CD14-positive monocyte (primary cell): ENCODE data around the gene HERPUD2. TPM values are rescaled to one million over a fixed set of nuclear protein-coding genes. Genes with fewer than 3 reads are reported as not detected.

Experiments
- DNase-seq, 3 donors: peaks; one replicate each; pipeline ENCODE4 v3.0.0-alpha.2; 2011 to 2022
- H2AFZ ChIP-seq: 2 replicates; pipeline ENCODE4 v1.6.0; 2012; ENCODE audit warnings: mild to moderate bottlenecking, low read depth, low read length, inconsistent platforms; ENCODE audit not compliant: insufficient read depth, poor library complexity, severe bottlenecking
- H3K27ac ChIP-seq, 2 donors: 1 replicate in 1 of 2; 2 replicates in 1 of 2; pipeline ENCODE4 v1.5.1; 2012 to 2013; ENCODE audit warnings: low read length in 2 of 2, control low read depth in 1 of 2, inconsistent platforms in 1 of 2, low read depth in 1 of 2, mild to moderate bottlenecking in 1 of 2
- H3K27me3 ChIP-seq, 2 donors: one replicate each; pipeline versions ENCODE4 v1.6.0 to v1.6.1; 2011 to 2013; ENCODE audit warnings: low read length in 2 of 2; ENCODE audit not compliant: control insufficient read depth in 2 of 2, insufficient read depth in 2 of 2
- H3K36me3 ChIP-seq, 2 donors: replicated peaks in 1 of 2; 1 replicate in 1 of 2; 2 replicates in 1 of 2; pipeline versions ENCODE4 v1.5.1 to v1.6.1; 2012 to 2013; ENCODE audit warnings: low read length in 2 of 2, control low read depth in 1 of 2, inconsistent platforms in 1 of 2, mild to moderate bottlenecking in 1 of 2; ENCODE audit not compliant: insufficient read depth in 2 of 2, control insufficient read depth in 1 of 2
- H3K4me1 ChIP-seq, 2 donors: 1 replicate in 1 of 2; 2 replicates in 1 of 2; pipeline versions ENCODE4 v1.5.1 to v1.6.1; 2012 to 2013; ENCODE audit warnings: low read length in 2 of 2, control low read depth in 1 of 2, inconsistent platforms in 1 of 2, mild to moderate bottlenecking in 1 of 2, moderate library complexity in 1 of 2; ENCODE audit not compliant: insufficient read depth in 2 of 2, control insufficient read depth in 1 of 2
- H3K4me2 ChIP-seq: replicated peaks from 2 replicates; pipeline ENCODE3; 2012; ENCODE audit warnings: low read length, moderate library complexity, mild to moderate bottlenecking; ENCODE audit not compliant: poor library complexity, severe bottlenecking; ENCODE audit errors: extremely low read depth
- H3K4me3 ChIP-seq, 3 experiments: fragments of 200-600 bp in 1 of 3; sonication (generic) in 1 of 3; replicated peaks in 1 of 3; 1 replicate in 2 of 3; 2 replicates in 1 of 3; pipeline ENCODE4 v1.5.1; 2011 to 2013; ENCODE audit warnings: low read length in 3 of 3, mild to moderate bottlenecking in 3 of 3, control low read depth in 2 of 3, low read depth in 2 of 3, inconsistent platforms in 1 of 3, moderate library complexity in 1 of 3
- H3K79me2 ChIP-seq: 2 replicates; pipeline ENCODE4 v1.6.0; 2012; ENCODE audit warnings: mild to moderate bottlenecking, control low read depth, inconsistent platforms, low read length, moderate library complexity; ENCODE audit not compliant: insufficient read depth
- H3K9ac ChIP-seq: 2 replicates; pipeline ENCODE4 v1.6.0; 2017; ENCODE audit warnings: low read length, mild to moderate bottlenecking; ENCODE audit not compliant: insufficient read depth, poor library complexity, severe bottlenecking
- H3K9me3 ChIP-seq, 2 donors: replicated peaks in 1 of 2; 1 replicate in 1 of 2; 2 replicates in 1 of 2; pipeline versions ENCODE4 v1.5.1 to v1.6.1; 2012 to 2013; ENCODE audit warnings: low read length in 2 of 2, control low read depth in 1 of 2; ENCODE audit not compliant: control insufficient read depth in 1 of 2, insufficient read depth in 1 of 2
- H4K20me1 ChIP-seq: 2 replicates; pipeline ENCODE4 v1.6.0; 2012; ENCODE audit warnings: mild to moderate bottlenecking, low read length, control low read depth, moderate library complexity; ENCODE audit not compliant: insufficient read depth
- H3K27ac Mint-ChIP-seq, 7 donors: one replicate each; pipeline ENCODE4 v1.8.0; 2020; ENCODE audit warnings: mild to moderate bottlenecking in 7 of 7, mixed read lengths in 7 of 7, moderate library complexity in 6 of 7, inconsistent platforms in 2 of 7
- H3K27me3 Mint-ChIP-seq, 3 donors: one replicate each; pipeline ENCODE4 v1.8.0; 2021 to 2022; ENCODE audit warnings: low read depth in 3 of 3, mild to moderate bottlenecking in 3 of 3, mixed read lengths in 3 of 3, moderate library complexity in 3 of 3, inconsistent platforms in 1 of 3
- H3K36me3 Mint-ChIP-seq, 2 donors: one replicate each; pipeline ENCODE4 v1.8.0; 2020; ENCODE audit warnings: mixed read lengths in 2 of 2, inconsistent platforms in 1 of 2, mild to moderate bottlenecking in 1 of 2
- H3K4me1 Mint-ChIP-seq: one replicate; pipeline ENCODE4 v1.8.0; 2020; ENCODE audit warnings: mild to moderate bottlenecking, mixed read lengths
- H3K4me3 Mint-ChIP-seq, 2 donors: one replicate each; pipeline ENCODE4 v1.8.0; 2020; ENCODE audit warnings: mild to moderate bottlenecking in 2 of 2, mixed read lengths in 2 of 2, moderate library complexity in 1 of 2
- H3K9me3 Mint-ChIP-seq, 7 donors: one replicate each; pipeline ENCODE4 v1.8.0; 2020 to 2022; ENCODE audit warnings: mixed read lengths in 7 of 7, mild to moderate bottlenecking in 6 of 7, moderate library complexity in 6 of 7, inconsistent platforms in 2 of 7
- WGBS: methylation state at CpG from one replicate; pipeline ENCODE4 v1.1.5; 2013; ENCODE audit warnings: missing lambda C conversion rate; ENCODE audit not compliant: insufficient coverage; 5-methylcytosine and 5-hydroxymethylcytosine counted together
- intact Hi-C, 2 donors: fragments of 100-400 bp; cut with micrococcal nuclease; formaldehyde crosslinking; loops; one replicate each; pipeline versions ENCODE4 v1.15.0 to v1.15.1; 2023
- polyA plus RNA-seq, 3 donors: library from polyadenylated mRNA; depleted of rRNA in 1 of 3; unstranded in 2 of 3; stranded (reverse) in 1 of 3; fragments of 300-500 nt in 2 of 3; fragments of >200 nt in 1 of 3; fragmentation: Illumina TruSeq in 2 of 3; gene quantifications; 1 replicate in 2 of 3; 2 replicates in 1 of 3; pipeline ENCODE4 v1.2.3, GENCODE V29; 2012 to 2021
- TF ChIP-seq, protein P1 (sequence below): fragments of 200-600 bp; IDR thresholded peaks from one replicate; pipeline ENCODE4 v1.8.0; 2022; ENCODE audit warnings: antibody characterized with exemption, mild to moderate bottlenecking

Gene HERPUD2
- polyA plus RNA-seq, 3 donors, result 36.1 to 40.9 (median 36.4) TPM

DNA sequence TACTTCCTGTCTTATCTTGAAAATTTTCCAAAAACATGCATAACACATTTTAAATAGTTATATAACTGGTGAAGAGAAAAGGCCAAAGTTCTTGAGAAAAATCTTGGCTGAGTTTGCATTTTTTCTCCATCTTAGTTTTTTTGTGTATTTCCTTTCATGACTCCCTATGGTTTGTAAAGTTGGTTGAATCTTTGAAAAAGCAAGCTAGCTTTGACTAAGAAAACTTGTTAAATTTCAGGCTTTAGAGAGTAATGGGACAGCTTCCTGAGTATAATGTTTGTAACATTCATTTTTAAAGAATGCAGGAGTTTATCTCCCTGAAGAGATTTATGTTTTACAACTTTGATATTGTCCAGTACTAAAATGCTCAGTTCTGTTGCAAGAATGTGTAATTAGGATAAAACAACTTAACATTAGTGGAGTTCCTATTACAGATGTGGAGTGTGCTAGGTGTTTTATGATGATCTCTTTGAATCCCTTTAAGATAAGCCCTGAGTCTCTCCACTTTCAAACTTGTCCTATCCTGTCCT is 11.1 kb upstream of the HERPUD2 start:
- no peak overlapping the region for H3K27ac ChIP-seq
- H3K27me3 Mint-ChIP-seq, result peaks cover 5 to 7% (median 7%) of the 10 kb centered on the region in 3 donors
- TF ChIP-seq, protein P1, sequence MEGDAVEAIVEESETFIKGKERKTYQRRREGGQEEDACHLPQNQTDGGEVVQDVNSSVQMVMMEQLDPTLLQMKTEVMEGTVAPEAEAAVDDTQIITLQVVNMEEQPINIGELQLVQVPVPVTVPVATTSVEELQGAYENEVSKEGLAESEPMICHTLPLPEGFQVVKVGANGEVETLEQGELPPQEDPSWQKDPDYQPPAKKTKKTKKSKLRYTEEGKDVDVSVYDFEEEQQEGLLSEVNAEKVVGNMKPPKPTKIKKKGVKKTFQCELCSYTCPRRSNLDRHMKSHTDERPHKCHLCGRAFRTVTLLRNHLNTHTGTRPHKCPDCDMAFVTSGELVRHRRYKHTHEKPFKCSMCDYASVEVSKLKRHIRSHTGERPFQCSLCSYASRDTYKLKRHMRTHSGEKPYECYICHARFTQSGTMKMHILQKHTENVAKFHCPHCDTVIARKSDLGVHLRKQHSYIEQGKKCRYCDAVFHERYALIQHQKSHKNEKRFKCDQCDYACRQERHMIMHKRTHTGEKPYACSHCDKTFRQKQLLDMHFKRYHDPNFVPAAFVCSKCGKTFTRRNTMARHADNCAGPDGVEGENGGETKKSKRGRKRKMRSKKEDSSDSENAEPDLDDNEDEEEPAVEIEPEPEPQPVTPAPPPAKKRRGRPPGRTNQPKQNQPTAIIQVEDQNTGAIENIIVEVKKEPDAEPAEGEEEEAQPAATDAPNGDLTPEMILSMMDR, result no peak

DNA sequence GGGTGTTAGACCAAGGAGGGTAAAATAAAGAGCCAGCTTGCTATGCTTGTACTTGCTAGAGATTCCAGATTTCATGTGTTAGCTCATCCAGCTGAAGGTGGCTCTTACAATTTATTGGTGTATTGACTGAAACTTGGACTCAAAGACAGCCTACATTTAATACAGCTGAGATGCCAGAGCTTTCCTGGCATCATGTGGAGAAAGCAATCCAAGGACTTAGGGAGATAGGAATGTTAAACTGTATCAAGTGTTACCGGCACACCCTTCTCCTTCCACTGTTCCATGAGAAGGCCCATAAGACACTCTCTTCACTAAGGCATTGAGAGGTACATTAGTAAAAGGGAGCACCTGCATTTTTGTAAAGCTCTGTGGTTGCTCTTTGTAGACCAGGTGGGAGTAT is 9.3 kb upstream of the HERPUD2 start:
- H3K4me3 ChIP-seq, result no peak overlapping the region
- H3K4me1 ChIP-seq, result peaks cover 0 to under 1% of the 10 kb centered on the region in 2 donors
- no peaks in the 10 kb centered on the region for H3K36me3 Mint-ChIP-seq
- no peaks in the 10 kb centered on the region for H3K36me3 ChIP-seq
- H3K4me3 Mint-ChIP-seq, result no peak overlapping the region
- no CpG with 5 or more reads among the region's 1 CpG for WGBS
- H3K4me1 Mint-ChIP-seq, result no peaks in the 10 kb centered on the region
- H3K27ac Mint-ChIP-seq, result no peak overlapping the region
- no peaks in the 10 kb centered on the region for H3K27me3 ChIP-seq
- no peak overlapping the region for H3K4me2 ChIP-seq
- TF ChIP-seq, protein P1, result no peak
- peaks cover 0 to 3% (median 0%) of the 10 kb centered on the region in 7 donors for H3K9me3 Mint-ChIP-seq
- peaks cover 4 to 5% (median 5%) of the 10 kb centered on the region in 3 donors for H3K27me3 Mint-ChIP-seq
- no peak for DNase-seq
- H3K27ac ChIP-seq, result no peak overlapping the region
- no peaks in the 10 kb centered on the region for H4K20me1 ChIP-seq
- no peak overlapping the region for H2AFZ ChIP-seq
- no peaks in the 10 kb centered on the region for H3K9me3 ChIP-seq
- intact Hi-C loops, result no loop called here
- H3K9ac ChIP-seq, result no peak overlapping the region
- no peaks in the 10 kb centered on the region for H3K79me2 ChIP-seq

More for the DNA sequence above, 11.1 kb upstream of the HERPUD2 start:
- Histone ChIP-seq H3K9ac (no peak overlapping the region), H3K27me3 (no peaks in the 10 kb centered on the region), H2AFZ (no peak overlapping the region), H3K36me3 (no peaks in the 10 kb centered on the region), H4K20me1 (no peaks in the 10 kb centered on the region), H3K9me3 (no peaks in the 10 kb centered on the region), H3K4me1 (peaks cover 4 to 9% of the 10 kb centered on the region in 2 donors), H3K79me2 (no peaks in the 10 kb centered on the region), H3K4me2 (no peak overlapping the region), H3K4me3 (no peak overlapping the region)
- Mint-ChIP-seq H3K36me3 (no peaks in the 10 kb centered on the region), H3K4me3 (no peak overlapping the region), H3K27ac (no peak overlapping the region), H3K4me1 (peaks cover 4% of the 10 kb centered on the region), H3K9me3 (peaks cover 0 to 3% (median 0%) of the 10 kb centered on the region in 7 donors)
- intact Hi-C loops, result no loop called here
- DNase-seq, result no peak
